ENCODE measurements around the gene PRC1.

PRC1 gene

DNA sequence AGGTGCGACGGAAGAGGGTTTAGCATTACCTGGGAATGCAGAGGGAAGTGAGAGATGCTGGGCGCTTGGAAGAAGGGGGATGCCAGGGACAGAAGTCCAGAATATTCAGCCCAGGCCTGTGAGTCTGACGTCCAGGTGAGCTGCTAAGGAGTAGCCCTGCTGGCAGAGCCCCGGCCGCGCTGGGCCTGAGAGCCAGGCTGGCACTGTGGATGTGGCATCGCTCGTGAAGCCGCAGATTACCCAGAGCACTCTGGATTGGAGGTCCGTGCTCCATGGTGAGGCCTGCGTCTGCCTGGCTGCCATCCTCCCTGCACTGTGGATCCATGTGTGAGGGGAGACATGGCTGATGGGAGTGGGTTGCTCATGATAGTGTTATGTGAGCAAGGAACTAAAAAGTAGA, 76.8 kb downstream of the PRC1 start:
- peak in 2 of 10 donors; percentile 18 to 75 for DNase-seq
- intact Hi-C loops (cut with DNase I) = no loop called here

DNA sequence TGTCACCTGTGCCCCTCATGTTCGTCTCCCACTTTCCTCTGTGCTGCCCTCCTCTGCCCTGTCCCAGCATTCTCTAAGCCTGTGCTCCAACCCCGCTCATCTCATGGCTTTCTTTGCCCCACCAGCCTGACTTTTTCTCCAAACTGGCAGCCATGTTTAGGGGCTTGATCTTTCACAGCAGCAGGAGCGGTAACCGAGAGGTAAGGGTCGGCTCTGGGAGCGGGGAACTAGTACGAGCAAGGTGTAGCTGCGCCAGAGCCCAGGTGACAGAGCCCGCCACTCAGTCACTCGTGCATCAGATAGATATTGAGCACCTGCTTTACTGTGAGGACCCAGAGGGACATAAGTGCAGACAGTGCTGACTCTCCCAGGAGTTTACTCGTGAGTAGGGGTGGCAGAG, 77.9 kb downstream of the PRC1 start:
- peak in 1 of 10 donors; percentile 70 for DNase-seq

More for the DNA sequence above, 77.9 kb downstream of the PRC1 start:
- intact Hi-C loops (cut with DNase I) = no loop called here
